ENCODE measurements around the gene PRPH. TPM values are rescaled to one million over a fixed set of nuclear protein-coding genes. Genes with fewer than 3 reads are reported as not detected.
"Not testable (repeated sequence)": the region's sequence is repeated elsewhere in the genome, so short reads cannot be mapped to it uniquely, and the experiment has no call there.

The PRPH gene
- total RNA-seq, 2 experiments from 2014 or later, result not detected

- Histone ChIP-seq H3K9me3 (ENCODE audit: low read length) (no peaks in the 10 kb centered on the region), H3K4me1 (ENCODE audit: insufficient read depth, low read length, poor library complexity, severe bottlenecking) (peaks cover 35% of the 10 kb centered on the region), H2AFZ (ENCODE audit: low read length) (peak within 1 kb of the TSS; percentile 68), H3K9me2 (ENCODE audit: insufficient read depth, low read length) (no peaks in the 10 kb centered on the region), H3K4me3 (ENCODE audit: low read depth, low read length, poor library complexity, severe bottlenecking) (peak within 1 kb of the TSS; percentile 85), H3K27ac (ENCODE audit: low read depth, low read length, poor library complexity, severe bottlenecking) (peak within 1 kb of the TSS; percentile 84), H3K36me3 (ENCODE audit: insufficient read depth, low read length) (peaks cover 49% of the 10 kb centered on the region), H4K20me1 (ENCODE audit: insufficient read depth, low read length) (peaks cover 15% of the 10 kb centered on the region; the same call in 1 of the 2 replicates), H3K79me2 (ENCODE audit: insufficient read depth, low read depth, low read length) (peaks cover 45% of the 10 kb centered on the region), H3K4me2 (ENCODE audit: low read length) (peak within 1 kb of the TSS; percentile 76)
- TF ChIP-seq EZH2phosphoT487 (IDR thresholded peaks at IDR 0.05; ENCODE audit: borderline replicate concordance, low read depth, low read length) (no peak), CTCF (conservative IDR thresholded peaks at IDR 0.05; ENCODE audit: low read length) (peak; percentile 24; the same call in 1 of the 2 replicates)
- DNase-seq (ENCODE audit: low spot score), result peak; percentile 95
- intact Hi-C loops (cut with micrococcal nuclease; ENCODE audit: unreplicated experiment), result loop anchor here (1.0 to 2.0 kb wide), 4 partner anchors 31 to 134 kb away; partner anchors contain the start of genes TROAP, TUBA1A and TUBA1B
- BruUV-seq (replicated peaks), result TSS peak; percentile 70
- ChIA-PET CTCF (ENCODE audit: unreplicated experiment) (no interaction called here), POLR2A (interaction anchor here (0.6 to 2.9 kb wide), 9 partner anchors 32 to 1966 kb away, joined by 3 to 23 read pairs (median 4); partner anchors contain the start of genes RND1, TROAP and TUBA1B)
Measured at GRCh38 chr12:49264873-49265792, 29.8 kb upstream of the PRPH start, which contains the start of gene TUBA1C. Gene TUBA1C (plus strand): TSS chr12:49265082. CDS start chr12:49265182, 100 bp downstream.

GRCh38 chr12:49269191-49269590 lies 25.8 kb upstream of the PRPH start:
- H3K4me1 ChIP-seq (ENCODE audit: insufficient read depth, low read length, poor library complexity, severe bottlenecking), result peaks cover 24% of the 10 kb centered on the region
- DNase-seq (ENCODE audit: low spot score); H3K27ac ChIP-seq (ENCODE audit: low read depth, low read length, poor library complexity, severe bottlenecking); intact Hi-C loops (cut with micrococcal nuclease; ENCODE audit: unreplicated experiment); H2AFZ ChIP-seq (ENCODE audit: low read length); H3K9me3 ChIP-seq (ENCODE audit: low read length); H3K9me2 ChIP-seq (ENCODE audit: insufficient read depth, low read length); POLR2A ChIA-PET; H3K4me2 ChIP-seq (ENCODE audit: low read length); H3K4me3 ChIP-seq (ENCODE audit: low read depth, low read length, poor library complexity, severe bottlenecking); BruUV-seq (replicated peaks): not testable (repeated sequence)
- H3K79me2 ChIP-seq (ENCODE audit: insufficient read depth, low read depth, low read length), result peaks cover 42% of the 10 kb centered on the region
- peaks cover 85% of the 10 kb centered on the region for H3K36me3 ChIP-seq (ENCODE audit: insufficient read depth, low read length)
- peaks cover 15% of the 10 kb centered on the region; the same call in 1 of the 2 replicates for H4K20me1 ChIP-seq (ENCODE audit: insufficient read depth, low read length)
- CTCF ChIA-PET (ENCODE audit: unreplicated experiment), result interaction anchor here (1.1 to 1.2 kb wide), 2 partner anchors 53 to 138 kb away, joined by 3 read pairs; partner anchors contain the start of gene TUBA1B

GRCh38 chr12:49272790-49273725 lies 21.9 kb upstream of the PRPH start:
- H3K4me2 ChIP-seq (ENCODE audit: low read length), result no peak overlapping the region
- intact Hi-C loops (cut with micrococcal nuclease; ENCODE audit: unreplicated experiment), result no loop called here
- H3K36me3 ChIP-seq (ENCODE audit: insufficient read depth, low read length), result peaks cover 56% of the 10 kb centered on the region
- no peak for DNase-seq (ENCODE audit: low spot score)
- ChIA-PET POLR2A (no interaction called here), CTCF (ENCODE audit: unreplicated experiment) (no interaction called here)
- H3K9me3 ChIP-seq (ENCODE audit: low read length), result no peaks in the 10 kb centered on the region
- H3K27ac ChIP-seq (ENCODE audit: low read depth, low read length, poor library complexity, severe bottlenecking), result no peak overlapping the region
- no peak overlapping the region for H2AFZ ChIP-seq (ENCODE audit: low read length)
- BruUV-seq (replicated peaks), result TSS peak; percentile 65
- H3K4me3 ChIP-seq (ENCODE audit: low read depth, low read length, poor library complexity, severe bottlenecking), result no peak overlapping the region
- H3K79me2 ChIP-seq (ENCODE audit: insufficient read depth, low read depth, low read length), result peaks cover 10% of the 10 kb centered on the region
- H4K20me1 ChIP-seq (ENCODE audit: insufficient read depth, low read length), result peaks cover under 1% of the 10 kb centered on the region; the same call in 1 of the 2 replicates
- TF ChIP-seq EZH2phosphoT487 (IDR thresholded peaks at IDR 0.05; ENCODE audit: borderline replicate concordance, low read depth, low read length) (no peak), CTCF (conservative IDR thresholded peaks at IDR 0.05; ENCODE audit: low read length) (no peak)
- no peaks in the 10 kb centered on the region for H3K9me2 ChIP-seq (ENCODE audit: insufficient read depth, low read length)
- peaks cover under 1% of the 10 kb centered on the region for H3K4me1 ChIP-seq (ENCODE audit: insufficient read depth, low read length, poor library complexity, severe bottlenecking)

Data from OCI-LY7 (cell line).